CD4-positive, alpha-beta T cell treated with Interleukin-17A for 4 hours (primary cell): ENCODE results near the gene RNF212.
A peak's percentile ranks its signal among the peaks of the same experiment; 100 is the strongest.
"Not testable (repeated sequence)": the region's sequence is repeated elsewhere in the genome, so short reads cannot be mapped to it uniquely, and the experiment has no call there.

Experiments used
- DNase-seq: peaks from one replicate; pipeline ENCODE4 v3.0.0-alpha.2; 2020; ENCODE audit warnings: mixed read lengths

The RNF212 gene

GRCh38 chr4:1113311-1114009 lies at the start of gene RNF212:
Gene RNF212 (minus strand): TSS chr4:1113564. CDS start chr4:1113464, 100 bp downstream.
- DNase-seq, result peak; percentile 65

- DNase-seq, result no peak
These were observed 47.0 kb upstream of the RNF212 start for GRCh38 chr4:1160351-1160750.

GRCh38 chr4:1156069-1156468 lies 42.7 kb upstream of the RNF212 start:
- DNase-seq, result no peak

- DNase-seq, result no peak
These were observed 42.0 kb upstream of the RNF212 start for GRCh38 chr4:1155314-1155713.

- DNase-seq, result no peak
These were observed 41.3 kb upstream of the RNF212 start for GRCh38 chr4:1154523-1155182.

GRCh38 chr4:1154126-1154522 lies 40.8 kb upstream of the RNF212 start:
- no peak for DNase-seq

- DNase-seq, result no peak
These were observed 40.3 kb upstream of the RNF212 start for GRCh38 chr4:1153567-1154090.

- DNase-seq, result no peak
These were observed 38.9 kb upstream of the RNF212 start for GRCh38 chr4:1152290-1152689.

- no peak for DNase-seq
These were observed 38.2 kb upstream of the RNF212 start for GRCh38 chr4:1151541-1151940.

- DNase-seq, result no peak
These were observed 37.5 kb upstream of the RNF212 start for GRCh38 chr4:1150875-1151274.

GRCh38 chr4:1139860-1140259 lies 26.5 kb upstream of the RNF212 start:
- no peak for DNase-seq

GRCh38 chr4:1137850-1138249 lies 24.5 kb upstream of the RNF212 start:
- DNase-seq, result no peak

- no peak for DNase-seq
These were observed 23.9 kb upstream of the RNF212 start for GRCh38 chr4:1137063-1137776.

- peak; percentile 17 for DNase-seq
These were observed 22.7 kb upstream of the RNF212 start for GRCh38 chr4:1136048-1136447.

GRCh38 chr4:1133033-1133432 lies 19.7 kb upstream of the RNF212 start:
- no peak for DNase-seq

GRCh38 chr4:1130316-1131186 lies 17.2 kb upstream of the RNF212 start:
- DNase-seq, result peak; percentile 80

- no peak for DNase-seq
These were observed 13.1 kb upstream of the RNF212 start for GRCh38 chr4:1126506-1126905.

- not testable (repeated sequence) for DNase-seq
These were observed 12.1 kb upstream of the RNF212 start for GRCh38 chr4:1125466-1125865.

GRCh38 chr4:1124818-1125217 lies 11.5 kb upstream of the RNF212 start:
- DNase-seq, result no peak

GRCh38 chr4:1122505-1122904 lies 9.1 kb upstream of the RNF212 start:
- DNase-seq, result no peak

- no peak for DNase-seq
These were observed 3.5 kb upstream of the RNF212 start for GRCh38 chr4:1116838-1117237.

- DNase-seq, result no peak
These were observed 2.3 kb upstream of the RNF212 start for GRCh38 chr4:1115528-1116293.
